OCI-LY3 (cell line): ENCODE data around the gene SERHL2.

ENCODE experiments used
- CTCF ChIP-seq: fragments of 200-600, 300-600 bp; sonication (generic); IDR thresholded peaks from 2 replicates; pipeline ENCODE4 v1.5.1; 2014; ENCODE audit warnings: antibody characterized with exemption, low read length, low read depth
- EZH2phosphoT487 ChIP-seq: fragments of 200-600 bp; shearing (Covaris generic); IDR thresholded peaks from 2 replicates; pipeline ENCODE4 v1.6.1; 2018; ENCODE audit warnings: antibody characterized with exemption, mixed run types, low read depth

GRCh38 chr22:42560781-42561180 lies 7.0 kb downstream of the SERHL2 start:
- TF ChIP-seq CTCF: peak; percentile 68
- no peak for TF ChIP-seq EZH2phosphoT487
